IMR-90 (cell line): ENCODE measurements around the gene AUTS2. TPM values are rescaled to one million over a fixed set of nuclear protein-coding genes. Genes with fewer than 3 reads are reported as not detected.

Source experiments
- ATAC-seq: fragments of 200-7000 bp; cut with Tn5 transposase; 2 replicates; pipeline ENCODE4 v1.9.1; 2020; ENCODE audit warnings: low read depth, mild to moderate bottlenecking, moderate library complexity
- BruUV-seq: library from RNA; stranded (reverse); fragments of 400-500 nt; replicated peaks from 2 replicates; lab custom pipeline; 2021; lab: Mats Ljungman, UMichigan
- CTCF ChIA-PET: fragments of 300-600 bp; formaldehyde crosslinking; extraction: SDS; loops from one replicate; lab custom pipeline; 2021; ENCODE audit warnings: antibody characterized with exemption; lab: Yijun Ruan, JAX
- POLR2A ChIA-PET: fragments of 300-600 bp; sonication (Branson Sonifier 250); formaldehyde crosslinking; loops from one replicate; lab custom pipeline; 2022; ENCODE audit warnings: antibody characterized with exemption; ENCODE audit not compliant: unreplicated experiment; lab: Charles Lee
- DNase-seq: peaks from one replicate; pipeline ENCODE4 v3.0.0; 2013
- H2AFZ ChIP-seq: replicated peaks from 2 replicates; pipeline ENCODE3; 2013; ENCODE audit warnings: low read length, mild to moderate bottlenecking; ENCODE audit not compliant: poor library complexity
- H2AK5ac ChIP-seq: 2 replicates; pipeline ENCODE4 v1.6.1; 2013; ENCODE audit warnings: low read depth, low read length, inconsistent platforms
- H2AK9ac ChIP-seq: replicated peaks from 2 replicates; pipeline ENCODE3; 2013; ENCODE audit warnings: mild to moderate bottlenecking, low read depth, low read length, moderate library complexity; ENCODE audit not compliant: poor library complexity
- H2BK120ac ChIP-seq: 2 replicates; pipeline ENCODE4 v1.6.1; 2013; ENCODE audit warnings: low read depth, low read length, inconsistent platforms
- H2BK15ac ChIP-seq: 3 replicates; pipeline ENCODE4 v1.6.1; 2013; ENCODE audit warnings: low read depth, low read length, inconsistent platforms
- H2BK20ac ChIP-seq: 2 replicates; pipeline ENCODE4 v1.6.1; 2013; ENCODE audit warnings: low read depth, mild to moderate bottlenecking, inconsistent platforms, low read length, moderate library complexity
- H2BK5ac ChIP-seq: 2 replicates; pipeline ENCODE4 v1.6.1; 2013; ENCODE audit warnings: mild to moderate bottlenecking, low read depth, low read length, inconsistent platforms; ENCODE audit not compliant: poor library complexity, severe bottlenecking
- H3K14ac ChIP-seq: replicated peaks from 2 replicates; pipeline ENCODE4 v1.6.1; 2013; ENCODE audit warnings: low read depth, low read length, inconsistent platforms
- H3K18ac ChIP-seq: 2 replicates; pipeline ENCODE4 v1.6.1; 2013; ENCODE audit warnings: low read depth, low read length, control low read depth
- H3K23ac ChIP-seq: 2 replicates; pipeline ENCODE4 v1.6.1; 2013; ENCODE audit warnings: low read depth, low read length, inconsistent platforms
- H3K27ac ChIP-seq: 2 replicates; pipeline ENCODE4 v1.5.1; 2013; ENCODE audit warnings: mild to moderate bottlenecking, control low read depth, low read length; ENCODE audit not compliant: insufficient read depth
- H3K27me3 ChIP-seq: 2 replicates; pipeline ENCODE4 v1.6.1; 2013; ENCODE audit warnings: low read length; ENCODE audit not compliant: control insufficient read depth, insufficient read depth
- H3K36me3 ChIP-seq: 2 replicates; pipeline ENCODE4 v1.6.1; 2013; ENCODE audit warnings: low read length, mixed read lengths; ENCODE audit not compliant: control insufficient read depth, insufficient read depth
- H3K4ac ChIP-seq: 2 replicates; pipeline ENCODE4 v1.6.1; 2013; ENCODE audit warnings: low read depth, low read length, inconsistent platforms
- H3K4me1 ChIP-seq: 2 replicates; pipeline ENCODE4 v1.6.1; 2013; ENCODE audit warnings: low read length, mixed read lengths; ENCODE audit not compliant: control insufficient read depth, insufficient read depth
- H3K4me2 ChIP-seq: 2 replicates; pipeline ENCODE4 v1.6.1; 2013; ENCODE audit warnings: low read depth, mild to moderate bottlenecking, control low read depth, low read length, moderate library complexity
- H3K4me3 ChIP-seq: 2 replicates; pipeline ENCODE4 v1.5.1; 2013; ENCODE audit warnings: low read depth, mild to moderate bottlenecking, control low read depth, low read length, moderate library complexity; ENCODE audit not compliant: insufficient read depth
- H3K56ac ChIP-seq: 2 replicates; pipeline ENCODE4 v1.6.1; 2013; ENCODE audit warnings: low read length, inconsistent platforms; ENCODE audit not compliant: insufficient read depth; ENCODE audit errors: extremely low read depth
- H3K79me1 ChIP-seq, 2 experiments: 2 replicates each; pipeline ENCODE4 v1.6.1; 2013; ENCODE audit warnings: low read length in 2 of 2, inconsistent platforms in 1 of 2, low read depth in 1 of 2
- H3K9ac ChIP-seq: 2 replicates; pipeline ENCODE4 v1.6.1; 2013; ENCODE audit warnings: low read depth, low read length, control low read depth
- H3K9me1 ChIP-seq: 2 replicates; pipeline ENCODE4 v1.6.1; 2013; ENCODE audit warnings: low read length, inconsistent platforms; ENCODE audit not compliant: insufficient read depth
- H3K9me3 ChIP-seq: 2 replicates; pipeline ENCODE4 v1.6.1; 2013; ENCODE audit warnings: low read length; ENCODE audit not compliant: control insufficient read depth, insufficient read depth
- H4K20me1 ChIP-seq: 2 replicates; pipeline ENCODE4 v1.6.1; 2013; ENCODE audit warnings: low read length, inconsistent platforms; ENCODE audit not compliant: insufficient read depth
- H4K5ac ChIP-seq: 2 replicates; pipeline ENCODE4 v1.6.1; 2013; ENCODE audit warnings: mild to moderate bottlenecking, low read depth, low read length, control low read depth
- H4K8ac ChIP-seq, 2 experiments: 2 replicates each; pipeline ENCODE4 v1.6.1; 2013; ENCODE audit warnings: low read depth in 2 of 2, low read length in 2 of 2, control low read depth in 1 of 2, inconsistent platforms in 1 of 2
- H4K91ac ChIP-seq: 2 replicates; pipeline ENCODE4 v1.6.1; 2013; ENCODE audit warnings: low read depth, low read length, inconsistent platforms; ENCODE audit not compliant: insufficient read depth
- BHLHE40 ChIP-seq: fragments of 150-350 bp; IDR thresholded peaks from 2 replicates; pipeline ENCODE4 v1.6.1; 2016; ENCODE audit warnings: mild to moderate bottlenecking, low read depth, low read length
- CEBPB ChIP-seq: IDR thresholded peaks from 2 replicates; pipeline ENCODE4 v1.6.1; 2012; ENCODE audit warnings: low read depth, low read length, improper control_type of control experiment
- MAFK ChIP-seq: IDR thresholded peaks from 2 replicates; pipeline ENCODE4 v1.6.1; 2012; ENCODE audit warnings: low read depth, low read length, improper control_type of control experiment
- MAZ ChIP-seq: IDR thresholded peaks from 2 replicates; pipeline ENCODE4 v1.6.1; 2012; ENCODE audit warnings: low read depth, mild to moderate bottlenecking, low read length, improper control_type of control experiment, moderate library complexity, borderline replicate concordance
- MXI1 ChIP-seq: IDR thresholded peaks from 2 replicates; pipeline ENCODE4 v1.6.1; 2012; ENCODE audit warnings: low read depth, mild to moderate bottlenecking, low read length, moderate library complexity, borderline replicate concordance
- NFE2L2 ChIP-seq: fragments of 150-350 bp; IDR thresholded peaks from 2 replicates; pipeline ENCODE4 v1.6.1; 2016; ENCODE audit warnings: low read depth, mild to moderate bottlenecking, low read length
- POLR2A ChIP-seq: IDR thresholded peaks from 2 replicates; pipeline ENCODE4 v1.6.1; 2012; ENCODE audit warnings: mild to moderate bottlenecking, low read depth, low read length
- RAD21 ChIP-seq: IDR thresholded peaks from 2 replicates; pipeline ENCODE4 v1.6.1; 2012; ENCODE audit warnings: low read length, improper control_type of control experiment
- RCOR1 ChIP-seq: IDR thresholded peaks from 2 replicates; pipeline ENCODE4 v1.6.1; 2012; ENCODE audit warnings: mild to moderate bottlenecking, low read length, improper control_type of control experiment; ENCODE audit not compliant: insufficient replicate concordance
- RFX5 ChIP-seq: IDR thresholded peaks from 2 replicates; pipeline ENCODE4 v1.8.0; 2012; ENCODE audit warnings: low read depth, mild to moderate bottlenecking, low read length, moderate library complexity
- SMC3 ChIP-seq: fragments of 150-350 bp; IDR thresholded peaks from 2 replicates; pipeline ENCODE4 v1.6.1; 2016; ENCODE audit warnings: low read depth, mild to moderate bottlenecking, antibody characterized with exemption, low read length, moderate library complexity
- WGBS, 2 experiments: methylation state at CpG; one replicate each; pipeline versions ENCODE4 v1.1.5 to v1.1.7; 2013; ENCODE audit warnings: missing lambda C conversion rate in 2 of 2; ENCODE audit not compliant: insufficient read length in 1 of 2; ENCODE audit errors: extremely low coverage in 2 of 2; 5-methylcytosine and 5-hydroxymethylcytosine counted together
- dilution Hi-C: fragments of 300-500 bp; cut with HindIII; formaldehyde crosslinking; loops from one replicate; pipeline ENCODE4 v1.14.3; 2018; ENCODE audit warnings: low sequenced_read_pairs; ENCODE audit not compliant: unreplicated experiment
- in situ Hi-C: fragments of 300-500 bp; cut with MboI; formaldehyde crosslinking; loops from 3 replicates; pipeline ENCODE4 v1.14.3; 2019; ENCODE audit warnings: low sequenced_read_pairs, inconsistent platforms, mixed read lengths
- intact Hi-C: fragments of 100-400 bp; cut with micrococcal nuclease; formaldehyde crosslinking; loops from 2 replicates; pipeline ENCODE4 v1.10.0; 2022
- polyA plus RNA-seq, 3 experiments: library from polyadenylated mRNA; depleted of rRNA; stranded (reverse); fragments of >200 nt; gene quantifications; 2 replicates each; pipeline ENCODE4 v1.2.3, GENCODE V29; 2012; ENCODE audit warnings: low replicate concordance in 1 of 3
- total RNA-seq: library from RNA; depleted of rRNA; stranded (reverse); fragments of >200 nt; gene quantifications from 2 replicates; pipeline ENCODE4 v1.2.3, GENCODE V29; 2012

The AUTS2 gene
- total and polyA plus RNA-seq, 2 of the 4 experiments (the other 2 are of a cell fraction), result 0.90 to 3.0 TPM

GRCh38 chr7:69702357-69702756, 104.1 kb downstream of the AUTS2 start:
- Histone ChIP-seq H2BK15ac (no peak overlapping the region), H3K4me3 (no peak overlapping the region), H3K27me3 (no peaks in the 10 kb centered on the region), H2BK120ac (no peak overlapping the region), H3K14ac (no peak overlapping the region), H3K56ac (no peak overlapping the region), H3K9me3 (no peaks in the 10 kb centered on the region), H4K91ac (no peak overlapping the region), H3K4ac (no peak overlapping the region), H3K4me1 (no peaks in the 10 kb centered on the region), H2AK9ac (no peak overlapping the region), H4K5ac (no peak overlapping the region), H2AFZ (no peak overlapping the region), H2AK5ac (no peak overlapping the region), H3K36me3 (no peaks in the 10 kb centered on the region), H3K18ac (no peak overlapping the region), H3K9me1 (no peaks in the 10 kb centered on the region), H3K79me1 (no peaks in the 10 kb centered on the region), H3K27ac (no peak overlapping the region), H4K20me1 (no peaks in the 10 kb centered on the region), H2BK5ac (no peak overlapping the region), H2BK20ac (no peak overlapping the region), H4K8ac (no peak overlapping the region), H3K23ac (no peak overlapping the region), H3K9ac (no peak overlapping the region), H3K4me2 (no peak overlapping the region)
- no peak for ATAC-seq
- no peak for TF ChIP-seq SMC3
- TF ChIP-seq POLR2A, result no peak
- no peak for TF ChIP-seq RCOR1
- no peak for TF ChIP-seq MAFK
- TF ChIP-seq RFX5, result no peak
- TF ChIP-seq MAZ, result no peak
- no peak for TF ChIP-seq NFE2L2
- no peak for TF ChIP-seq CEBPB
- TF ChIP-seq RAD21, result no peak
- no peak for TF ChIP-seq BHLHE40
- TF ChIP-seq MXI1, result no peak
- DNase-seq, result no peak
- dilution Hi-C loops, result no loop called here
- intact Hi-C loops, result no loop called here
- ChIA-PET CTCF (no interaction called here), POLR2A (no interaction called here)
- in situ Hi-C loops, result no loop called here
- BruUV-seq, result no TSS peak
- WGBS, 2 experiments, result no CpG with 5 or more reads among the region's 1 CpG
